HepG2 (cell line): ENCODE data around the gene DDT. TPM values are rescaled to one million over a fixed set of nuclear protein-coding genes. Genes with fewer than 3 reads are reported as not detected.

ENCODE experiments used
- ATAC-seq: fragments of 200-7000 bp; cut with Tn5 transposase; 3 replicates; pipeline ENCODE4 v1.9.1; 2020; ENCODE audit warnings: mild to moderate bottlenecking, moderate library complexity
- BruUV-seq: library from RNA; stranded (reverse); fragments of 400-500 nt; replicated peaks from 2 replicates; lab custom pipeline; 2021; lab: Mats Ljungman, UMichigan
- CTCF ChIA-PET: fragments of 300-600 bp; formaldehyde crosslinking; extraction: SDS; loops from one replicate; lab custom pipeline; 2021; ENCODE audit warnings: low total read pairs, inconsistent platforms, low intra/inter-chr PET ratio; lab: Yijun Ruan, JAX
- POLR2A ChIA-PET: fragments of 350-600 bp; sonication (Branson Sonifier 250); formaldehyde crosslinking; loops from one replicate; lab custom pipeline; 2020; ENCODE audit warnings: antibody characterized with exemption, inconsistent platforms; lab: Yijun Ruan, JAX
- DNase-seq: peaks from one replicate; pipeline ENCODE4 v3.0.0-alpha.2; 2015; ENCODE audit warnings: low spot score
- FAIRE-seq: peaks from 3 replicates; lab custom pipeline; 2011; peaks lifted over from hg19 to GRCh38; lab: Jason Lieb, UNC
- H2AFZ ChIP-seq: one replicate; pipeline ENCODE4 v1.6.1; 2011; ENCODE audit warnings: low read length, inconsistent platforms
- H3K27ac ChIP-seq: fragments of 300-600 bp; 3 replicates; pipeline ENCODE4 v1.8.0; 2011; ENCODE audit warnings: mixed run types, mild to moderate bottlenecking, mixed read lengths, low read length, inconsistent platforms; ENCODE audit not compliant: insufficient read depth; ENCODE audit errors: extremely low read length
- H3K27me3 ChIP-seq, 2 experiments: fragments of 200-600 bp in 1 of 2; 2 replicates in 1 of 2; 3 replicates in 1 of 2; pipeline versions ENCODE4 v1.6.0 to v1.8.0; 2011; ENCODE audit warnings: low read length in 2 of 2, mild to moderate bottlenecking in 2 of 2, moderate library complexity in 2 of 2, inconsistent platforms in 1 of 2; ENCODE audit not compliant: insufficient read depth in 2 of 2, control insufficient read depth in 1 of 2
- H3K36me3 ChIP-seq, 2 experiments: fragments of 200-600 bp in 1 of 2; replicated peaks in 1 of 2; 2 replicates in 1 of 2; 3 replicates in 1 of 2; pipeline versions ENCODE4 v1.5.1 to v1.8.0; 2011; ENCODE audit warnings: low read length in 2 of 2, inconsistent platforms in 1 of 2; ENCODE audit not compliant: insufficient read depth in 2 of 2, control insufficient read depth in 1 of 2
- H3K4me1 ChIP-seq: 2 replicates; pipeline ENCODE4 v1.5.1; 2012; ENCODE audit warnings: low read length, inconsistent platforms; ENCODE audit not compliant: insufficient read depth
- H3K4me2 ChIP-seq: 2 replicates; pipeline ENCODE4 v1.6.0; 2011; ENCODE audit warnings: low read depth, low read length, inconsistent platforms
- H3K4me3 ChIP-seq, 3 experiments: fragments of 200-600 bp in 1 of 3; sonication (generic), shearing (Covaris generic) in 1 of 3; replicated peaks in 1 of 3; 2 replicates each; pipeline ENCODE4 v1.5.1; 2011 to 2016; ENCODE audit warnings: low read length in 3 of 3, inconsistent platforms in 2 of 3, low read depth in 2 of 3, mild to moderate bottlenecking in 2 of 3, control low read depth in 1 of 3, mixed read lengths in 1 of 3; ENCODE audit not compliant: insufficient read depth in 1 of 3
- H3K79me2 ChIP-seq: one replicate; pipeline ENCODE4 v1.6.1; 2011; ENCODE audit warnings: low read length, inconsistent platforms; ENCODE audit not compliant: insufficient read depth
- H3K9ac ChIP-seq: 2 replicates; pipeline ENCODE4 v1.6.0; 2011; ENCODE audit warnings: mild to moderate bottlenecking, low read depth, low read length, inconsistent platforms; ENCODE audit not compliant: insufficient read depth
- H3K9me3 ChIP-seq: 2 replicates; pipeline ENCODE4 v1.5.1; 2012; ENCODE audit warnings: mild to moderate bottlenecking, low read length
- H4K20me1 ChIP-seq: 2 replicates; pipeline ENCODE4 v1.6.0; 2011; ENCODE audit warnings: inconsistent platforms, mild to moderate bottlenecking, low read length, moderate library complexity; ENCODE audit not compliant: insufficient read depth
- DNMT1 ChIP-seq: sonication (generic); formaldehyde crosslinking; IDR thresholded peaks from 2 replicates; pipeline ENCODE4 v1.5.1; 2020; ENCODE audit warnings: mild to moderate bottlenecking, missing genetic modification reagents
- IRX3 ChIP-seq: sonication (generic); formaldehyde crosslinking; IDR thresholded peaks from 2 replicates; pipeline ENCODE4 v1.8.1; 2023; ENCODE audit warnings: mild to moderate bottlenecking, low read depth, missing genetic modification reagents, borderline replicate concordance
- MTA1 ChIP-seq: sonication (generic); formaldehyde crosslinking; IDR thresholded peaks from 2 replicates; pipeline ENCODE4 v1.4.0; 2020; ENCODE audit warnings: missing genetic modification reagents, mild to moderate bottlenecking, borderline replicate concordance
- MXI1 ChIP-seq: IDR thresholded peaks from 3 replicates; pipeline ENCODE4 v1.6.1; 2012; ENCODE audit warnings: low read depth, low read length, inconsistent platforms, borderline replicate concordance
- NCOA5 ChIP-seq: sonication (generic); formaldehyde crosslinking; IDR thresholded peaks from 2 replicates; pipeline ENCODE4 v1.4.0; 2020; ENCODE audit warnings: missing genetic modification reagents
- PRMT3 ChIP-seq: sonication (generic); formaldehyde crosslinking; IDR thresholded peaks from 2 replicates; pipeline ENCODE4 v1.8.1; 2022; ENCODE audit warnings: low read depth, mild to moderate bottlenecking, moderate library complexity, missing genetic modification reagents, borderline replicate concordance
- RBFOX2 ChIP-seq: fragments of 200-400 bp; formaldehyde crosslinking; IDR thresholded peaks from 2 replicates; pipeline ENCODE4 v1.6.1; 2017; ENCODE audit warnings: low read depth, mild to moderate bottlenecking, low read length
- RERE ChIP-seq: IDR thresholded peaks from 2 replicates; pipeline ENCODE4 v1.6.1; 2016; ENCODE audit warnings: low read depth, missing genetic modification reagents, missing compliant biosample characterization
- SNRNP70 ChIP-seq: fragments of 200-400 bp; formaldehyde crosslinking; IDR thresholded peaks from 2 replicates; pipeline ENCODE4 v1.6.1; 2017; ENCODE audit warnings: mild to moderate bottlenecking, low read depth, low read length, moderate library complexity
- SOX6 ChIP-seq, 2 experiments: fragments of 450-650 bp in 1 of 2; sonication (generic) in 1 of 2; formaldehyde crosslinking in 1 of 2; IDR thresholded peaks; 2 replicates each; pipeline versions ENCODE4 v1.4.0 to v1.6.1; 2017 to 2020; ENCODE audit warnings: antibody characterized with exemption in 1 of 2, mild to moderate bottlenecking in 1 of 2, missing genetic modification reagents in 1 of 2
- ZMAT3 ChIP-seq: sonication (generic); formaldehyde crosslinking; conservative IDR thresholded peaks from 2 replicates; pipeline ENCODE4 v1.7.0; 2021; ENCODE audit warnings: missing genetic modification reagents
- ZNF414 ChIP-seq: sonication (generic); formaldehyde crosslinking; IDR thresholded peaks from 2 replicates; pipeline ENCODE4 v1.5.0; 2020; ENCODE audit warnings: missing genetic modification reagents
- ZNF652 ChIP-seq: IDR thresholded peaks from 2 replicates; pipeline ENCODE4 v1.6.1; 2016; ENCODE audit warnings: low read depth, borderline replicate concordance
- ZNF788 ChIP-seq: sonication (generic); formaldehyde crosslinking; IDR thresholded peaks from 2 replicates; pipeline ENCODE4 v1.5.0; 2020; ENCODE audit warnings: mild to moderate bottlenecking, missing genetic modification reagents, borderline replicate concordance
- ZNF841 ChIP-seq: sonication (generic); formaldehyde crosslinking; IDR thresholded peaks from 2 replicates; pipeline ENCODE4 v1.8.1; 2023; ENCODE audit warnings: missing genetic modification reagents, borderline replicate concordance
- ZSCAN20 ChIP-seq: sonication (generic); formaldehyde crosslinking; IDR thresholded peaks from 2 replicates; pipeline ENCODE4 v1.4.0; 2020; ENCODE audit warnings: missing genetic modification reagents, mild to moderate bottlenecking, borderline replicate concordance
- WGBS: methylation state at CpG from one replicate; pipeline ENCODE4 v1.1.6; 2017; ENCODE audit warnings: low lambda C conversion rate; 5-methylcytosine and 5-hydroxymethylcytosine counted together
- in situ Hi-C: cut with HindIII; loops from 2 replicates; pipeline ENCODE4 v1.10.0; 2017; ENCODE audit warnings: low pct_unique_long_range_greater_than_20kb; ENCODE audit not compliant: extremely low pct_ligation_motif_present
- intact Hi-C: fragments of 100-400 bp; cut with micrococcal nuclease; formaldehyde crosslinking; loops from one replicate; pipeline ENCODE4 v1.10.0; 2022; ENCODE audit not compliant: unreplicated experiment
- polyA plus RNA-seq, 8 experiments: library from polyadenylated mRNA; depleted of rRNA in 3 of 8; stranded (reverse) in 7 of 8; unstranded in 1 of 8; fragments of >200 nt; fragmentation: Illumina TruSeq in 4 of 8; extraction: Trizol in 4 of 8; gene quantifications; 2 replicates each; pipeline versions ENCODE4 v1.2.1 to v1.2.3, GENCODE V29; 2011 to 2016; ENCODE audit warnings: low read depth in 4 of 8, missing spikeins in 1 of 8, mixed read lengths in 1 of 8; ENCODE audit not compliant: insufficient read depth in 1 of 8
- total RNA-seq, 5 experiments: library from RNA; depleted of rRNA; stranded (reverse); fragments of >200 nt; fragmentation: Illumina TruSeq; extraction: Trizol; gene quantifications; 2 replicates each; pipeline ENCODE4 v1.2.3, GENCODE V29; 2016; ENCODE audit warnings: low read depth in 1 of 5

The DDT gene
- total and polyA plus RNA-seq, 2 of the 13 experiments (the other 11 are each of a cell fraction or from before 2014, with no cell fraction given) = 143 to 181 TPM

GRCh38 chr22:24009227-24010017, 35.2 kb upstream of the DDT start:
- Histone ChIP-seq H3K79me2 (peaks cover 29% of the 10 kb centered on the region), H3K4me2 (peak overlapping the region; percentile 86), H3K36me3 (no peaks in the 10 kb centered on the region), H2AFZ (peak overlapping the region; percentile 32), H3K4me1 (peaks cover 68% of the 10 kb centered on the region), H3K9ac (peak overlapping the region; percentile 73), H3K27me3 (no peaks in the 10 kb centered on the region; a peak in 1 of 5 replicates), H3K27ac (peak overlapping the region; percentile 87), H4K20me1 (no peaks in the 10 kb centered on the region; the same call in 1 of the 2 replicates), H3K9me3 (no peaks in the 10 kb centered on the region), H3K4me3 (peak overlapping the region; percentile 17 to 95 (median 18); a peak in 5 of 6 replicates)
- POLR2A ChIA-PET = interaction anchor here (1.0 to 2.5 kb wide), 10 partner anchors 8 to 152 kb away, joined by 3 to 17 read pairs (median 5); partner anchors contain the start of genes MIF and SLC2A11
- intact Hi-C loops = no loop called here
- in situ Hi-C loops = loop anchor here (5.0 kb wide), 1 partner anchor 72 kb away; no protein-coding TSS in a partner anchor
- CTCF ChIA-PET = no interaction called here
- peak; percentile 96 for FAIRE-seq
- DNase-seq = peak; percentile 97
- BruUV-seq = no TSS peak
- peak; percentile 26 for ATAC-seq
- WGBS = 11% methylated on average over 7 of the region's 7 CpGs
- no peak for TF ChIP-seq DNMT1 (CRISPR knock-in tag)
- no peak for TF ChIP-seq ZMAT3 (CRISPR knock-in tag)
- no peak for TF ChIP-seq ZSCAN20 (CRISPR knock-in tag)
- no peak for TF ChIP-seq RERE (CRISPR knock-in tag)
- TF ChIP-seq IRX3 (CRISPR knock-in tag) = no peak
- no peak for TF ChIP-seq ZNF414 (CRISPR knock-in tag)
- no peak for TF ChIP-seq MTA1 (CRISPR knock-in tag)
- TF ChIP-seq SNRNP70 = no peak
- no peak for TF ChIP-seq PRMT3 (CRISPR knock-in tag)
- TF ChIP-seq NCOA5 (CRISPR knock-in tag) = no peak
- TF ChIP-seq ZNF841 = no peak; the same call in 1 of the 2 replicates
- peak; percentile 79 for TF ChIP-seq RBFOX2
- no peak for TF ChIP-seq ZNF652 (CRISPR knock-in tag)
- 0 out of 2 replicates have a peak, but pooled peaks have one; percentile 63 for TF ChIP-seq ZNF788
- peak; percentile 4; the same call in 1 of the 3 replicates for TF ChIP-seq MXI1
- no peak for TF ChIP-seq SOX6 (IDR thresholded peaks at IDR 0.05)
- TF ChIP-seq SOX6 (CRISPR knock-in tag; IDR thresholded peaks at IDR 0.05) = peak; percentile 97
